ENCODE measurements around the gene PTPRD.

- TF ChIP-seq CTCF (IDR thresholded peaks at IDR 0.05) = no peak
- no peak for TF ChIP-seq POLR2A (IDR thresholded peaks at IDR 0.05)
- no peak for TF ChIP-seq POLR2AphosphoS5 (IDR thresholded peaks at IDR 0.05)
These were observed 2079.1 kb downstream of the PTPRD start for GRCh38 chr9:8533681-8534080.
